ENCODE data around the gene SDHD.
A peak's percentile ranks its signal among the peaks of the same experiment; 100 is the strongest.

SDHD gene

GRCh38 chr11:112103446-112103845 lies 16.8 kb downstream of the SDHD start:
- DNase-seq: no peak

GRCh38 chr11:112106070-112106469 lies 19.4 kb downstream of the SDHD start:
- no peak for DNase-seq

- DNase-seq: peak; percentile 35
Observed at GRCh38 chr11:112113539-112114457, 27.1 kb downstream of the SDHD start.

- no peak for DNase-seq
Observed at GRCh38 chr11:112114460-112114859, 27.8 kb downstream of the SDHD start.

- DNase-seq: no peak
Observed at GRCh38 chr11:112115386-112115785, 28.7 kb downstream of the SDHD start.

GRCh38 chr11:112118176-112118575 lies 31.5 kb downstream of the SDHD start:
- DNase-seq: no peak

GRCh38 chr11:112121981-112122615 lies 35.4 kb downstream of the SDHD start:
- no peak for DNase-seq

- DNase-seq: no peak
Observed at GRCh38 chr11:112123129-112123528, 36.5 kb downstream of the SDHD start.

GRCh38 chr11:112127056-112127455 lies 40.4 kb downstream of the SDHD start:
- DNase-seq: no peak

GRCh38 chr11:112128483-112129121 lies 41.9 kb downstream of the SDHD start:
- no peak for DNase-seq

- DNase-seq: no peak
Observed at GRCh38 chr11:112129656-112130055, 43.0 kb downstream of the SDHD start.

GRCh38 chr11:112132737-112133136 lies 46.1 kb downstream of the SDHD start:
- DNase-seq: no peak

GRCh38 chr11:112134473-112134872 lies 47.8 kb downstream of the SDHD start:
- no peak for DNase-seq

- no peak for DNase-seq
Observed at GRCh38 chr11:112143597-112143996, 56.9 kb downstream of the SDHD start.

Data from central memory CD4-positive, alpha-beta T cell (primary cell).